MM.1S (cell line): ENCODE results near the gene ITGA11.

Experiments used
- EZH2 ChIP-seq: fragments of 300-600 bp; sonication (generic); optimal IDR thresholded peaks from 2 replicates; pipeline ENCODE3; 2017; ENCODE audit warnings: low read depth, mild to moderate bottlenecking, antibody characterized with exemption, low read length, mixed read lengths
- TF ChIP-seq, protein P1 (sequence below): fragments of 300-600 bp; sonication (generic); IDR thresholded peaks from 2 replicates; pipeline ENCODE4 v1.5.1; 2016; ENCODE audit warnings: antibody characterized with exemption, low read length, mixed read lengths

DNA sequence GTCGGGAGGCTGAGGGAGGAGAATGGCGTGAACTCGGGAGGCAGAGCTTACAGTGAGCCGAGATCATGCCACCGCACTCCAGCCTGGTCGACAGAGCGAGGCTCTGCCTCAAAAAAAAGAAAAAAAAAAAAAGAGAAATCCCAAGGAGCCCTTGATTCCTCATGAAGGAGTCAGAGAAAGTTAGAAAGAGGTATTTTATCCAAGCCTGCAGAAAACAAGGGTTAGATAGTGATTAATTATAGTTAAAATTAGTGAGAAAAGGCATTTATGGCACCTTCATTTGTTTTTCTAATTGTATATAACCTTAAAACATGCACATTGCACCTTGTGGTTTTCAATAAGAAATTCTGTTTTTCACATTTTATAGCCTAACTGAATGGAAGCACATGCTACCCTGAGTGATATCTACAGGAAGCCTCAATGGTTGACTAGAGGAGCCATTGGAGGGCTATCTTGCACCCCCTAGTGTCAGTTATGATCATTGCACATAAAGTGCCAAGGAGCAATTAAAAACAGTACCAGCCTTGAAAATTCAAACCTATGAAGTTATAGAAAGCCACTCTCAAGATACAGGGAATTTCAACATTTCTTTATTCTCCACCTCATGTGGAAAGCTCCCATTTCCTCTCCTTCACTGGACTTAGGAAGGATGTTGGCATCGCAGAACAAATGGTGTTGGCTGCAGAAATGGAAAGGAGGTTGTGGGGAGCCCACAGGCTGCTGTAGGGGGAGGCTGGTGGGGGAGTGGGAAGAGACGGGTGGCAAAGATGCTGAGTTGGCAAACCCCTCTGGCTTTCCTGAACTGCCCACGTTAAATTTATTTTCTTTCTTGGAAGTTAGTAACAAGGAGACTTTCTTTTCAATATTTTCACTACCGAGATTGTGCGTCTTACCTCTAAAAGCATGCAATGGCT, 48.5 kb downstream of the ITGA11 start:
- TF ChIP-seq, protein P1, sequence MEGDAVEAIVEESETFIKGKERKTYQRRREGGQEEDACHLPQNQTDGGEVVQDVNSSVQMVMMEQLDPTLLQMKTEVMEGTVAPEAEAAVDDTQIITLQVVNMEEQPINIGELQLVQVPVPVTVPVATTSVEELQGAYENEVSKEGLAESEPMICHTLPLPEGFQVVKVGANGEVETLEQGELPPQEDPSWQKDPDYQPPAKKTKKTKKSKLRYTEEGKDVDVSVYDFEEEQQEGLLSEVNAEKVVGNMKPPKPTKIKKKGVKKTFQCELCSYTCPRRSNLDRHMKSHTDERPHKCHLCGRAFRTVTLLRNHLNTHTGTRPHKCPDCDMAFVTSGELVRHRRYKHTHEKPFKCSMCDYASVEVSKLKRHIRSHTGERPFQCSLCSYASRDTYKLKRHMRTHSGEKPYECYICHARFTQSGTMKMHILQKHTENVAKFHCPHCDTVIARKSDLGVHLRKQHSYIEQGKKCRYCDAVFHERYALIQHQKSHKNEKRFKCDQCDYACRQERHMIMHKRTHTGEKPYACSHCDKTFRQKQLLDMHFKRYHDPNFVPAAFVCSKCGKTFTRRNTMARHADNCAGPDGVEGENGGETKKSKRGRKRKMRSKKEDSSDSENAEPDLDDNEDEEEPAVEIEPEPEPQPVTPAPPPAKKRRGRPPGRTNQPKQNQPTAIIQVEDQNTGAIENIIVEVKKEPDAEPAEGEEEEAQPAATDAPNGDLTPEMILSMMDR = peak; percentile 73
- no peak for TF ChIP-seq EZH2
